ENCODE results near the gene ADGRL2.
"Not testable (repeated sequence)": the region's sequence is repeated elsewhere in the genome, so short reads cannot be mapped to it uniquely, and the experiment has no call there.

ADGRL2 gene

DNA sequence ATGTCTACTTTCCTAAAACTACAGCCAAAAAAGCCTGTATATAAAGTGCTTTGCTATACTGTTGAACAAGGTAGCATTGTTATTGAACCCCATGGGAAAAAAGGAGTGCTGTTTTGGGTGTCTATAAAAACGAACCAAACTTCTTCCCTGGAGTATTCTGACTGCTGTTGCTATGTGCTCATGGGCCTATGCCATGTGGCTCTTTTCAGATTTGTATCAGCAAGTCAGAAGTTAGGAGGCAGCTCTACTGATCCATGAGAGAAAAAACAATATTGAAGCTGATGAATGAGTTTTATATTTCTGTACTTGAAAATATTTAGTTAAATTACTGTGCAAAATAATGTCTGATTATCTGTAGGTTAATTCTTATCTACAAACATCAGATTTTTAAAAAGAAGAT lies 66.5 kb downstream of the ADGRL2 start:
- Histone ChIP-seq H3K9me3 (ENCODE audit: control insufficient read depth, low read length) (no peaks in the 10 kb centered on the region), H2AFZ (ENCODE audit: low read depth, low read length) (no peak overlapping the region), H3K4me1 (ENCODE audit: control insufficient read depth, insufficient read depth, low read depth, low read length) (no peaks in the 10 kb centered on the region), H4K91ac (ENCODE audit: low read length) (no peak overlapping the region), H3K27ac (ENCODE audit: low read length, poor library complexity, severe bottlenecking) (no peak overlapping the region), H3K4ac (ENCODE audit: low read depth in 1 of 2, low read length in 2 of 2) (no peak overlapping the region), H3K9ac (ENCODE audit: low read length) (peak overlapping the region; percentile 18), H3K36me3 (ENCODE audit: control insufficient read depth in 1 of 2, insufficient read depth in 2 of 2, low read depth in 1 of 2, low read length in 2 of 2) (peaks cover 0 to 4% of the 10 kb centered on the region in 2 experiments), H3K4me3 (ENCODE audit: insufficient read depth in 1 of 2, low read depth in 1 of 2, low read length in 2 of 2) (no peak overlapping the region), H3K14ac (ENCODE audit: low read length in 2 of 2) (no peak overlapping the region), H2BK15ac (ENCODE audit: low read depth, poor library complexity, severe bottlenecking) (no peak overlapping the region), H3K23ac (ENCODE audit: low read length in 2 of 2) (no peak overlapping the region), H3K27me3 (ENCODE audit: control insufficient read depth in 1 of 2, insufficient read depth in 1 of 2, low read length in 2 of 2) (no peaks in the 10 kb centered on the region), H2AK5ac (ENCODE audit: low read length, severe bottlenecking) (no peak overlapping the region), H2BK120ac (ENCODE audit: low read depth, low read length) (no peak overlapping the region), H2BK12ac (ENCODE audit: low read length in 2 of 2) (no peak overlapping the region), H3K18ac (ENCODE audit: low read depth in 1 of 2, low read length in 2 of 2) (no peak overlapping the region), H3K79me1 (replicated peaks; ENCODE audit: low read length, poor library complexity, severe bottlenecking) (peaks cover 4% of the 10 kb centered on the region), H4K8ac (ENCODE audit: low read length) (no peak overlapping the region), H2BK5ac (ENCODE audit: low read depth, low read length, poor library complexity, severe bottlenecking) (no peak overlapping the region), H3K4me2 (ENCODE audit: low read length, poor library complexity, severe bottlenecking) (no peak overlapping the region)
- no peak for DNase-seq
- 55% methylated on average over 1 of the region's 1 CpG for WGBS

DNA sequence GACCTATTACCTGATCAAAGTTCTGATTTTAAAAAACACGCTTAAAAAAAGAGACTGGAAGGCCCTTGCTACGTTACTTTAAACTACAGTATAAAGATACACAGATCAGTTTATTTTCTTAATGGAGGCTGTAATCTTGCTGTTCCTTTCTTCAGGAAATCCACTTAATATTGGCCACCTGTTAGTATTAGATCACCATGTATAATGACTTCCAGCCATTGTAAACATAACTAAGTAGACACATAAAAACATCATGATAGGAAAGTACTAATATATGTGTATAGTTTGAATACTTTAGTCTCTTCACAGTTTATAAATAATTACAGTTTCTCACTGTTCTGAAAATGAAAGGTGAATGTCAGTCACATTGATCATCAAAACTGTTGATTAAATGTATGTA lies 68.6 kb downstream of the ADGRL2 start:
- H3K36me3 ChIP-seq (ENCODE audit: control insufficient read depth in 1 of 2, insufficient read depth in 2 of 2, low read depth in 1 of 2, low read length in 2 of 2), result peaks cover 0 to 3% of the 10 kb centered on the region in 2 experiments
- no peak overlapping the region for H2AFZ ChIP-seq (ENCODE audit: low read depth, low read length)
- H3K4ac ChIP-seq (ENCODE audit: low read depth in 1 of 2, low read length in 2 of 2), result no peak overlapping the region
- no peak overlapping the region for H2BK120ac ChIP-seq (ENCODE audit: low read depth, low read length)
- no peaks in the 10 kb centered on the region for H3K27me3 ChIP-seq (ENCODE audit: control insufficient read depth in 1 of 2, insufficient read depth in 1 of 2, low read length in 2 of 2)
- no peak overlapping the region for H3K4me3 ChIP-seq (ENCODE audit: insufficient read depth in 1 of 2, low read depth in 1 of 2, low read length in 2 of 2)
- WGBS, result 100% methylated on average over 1 of the region's 2 CpGs
- no peak overlapping the region for H3K23ac ChIP-seq (ENCODE audit: low read length in 2 of 2)
- H3K27ac ChIP-seq (ENCODE audit: low read length, poor library complexity, severe bottlenecking), result no peak overlapping the region
- DNase-seq, result no peak
- H3K14ac ChIP-seq (ENCODE audit: low read length in 2 of 2), result no peak overlapping the region
- H3K18ac ChIP-seq (ENCODE audit: low read depth in 1 of 2, low read length in 2 of 2), result no peak overlapping the region
- H3K4me1 ChIP-seq (ENCODE audit: control insufficient read depth, insufficient read depth, low read depth, low read length), result no peaks in the 10 kb centered on the region
- H2BK12ac ChIP-seq (ENCODE audit: low read length in 2 of 2), result no peak overlapping the region
- H2BK5ac ChIP-seq (ENCODE audit: low read depth, low read length, poor library complexity, severe bottlenecking), result no peak overlapping the region
- H2AK5ac ChIP-seq (ENCODE audit: low read length, severe bottlenecking), result no peak overlapping the region
- no peak overlapping the region for H2BK15ac ChIP-seq (ENCODE audit: low read depth, poor library complexity, severe bottlenecking)
- H3K9me3 ChIP-seq (ENCODE audit: control insufficient read depth, low read length), result no peaks in the 10 kb centered on the region
- H3K79me1 ChIP-seq (replicated peaks; ENCODE audit: low read length, poor library complexity, severe bottlenecking), result peaks cover 2% of the 10 kb centered on the region
- H4K91ac ChIP-seq (ENCODE audit: low read length), result no peak overlapping the region
- H4K8ac ChIP-seq (ENCODE audit: low read length), result no peak overlapping the region
- no peak overlapping the region for H3K4me2 ChIP-seq (ENCODE audit: low read length, poor library complexity, severe bottlenecking)
- no peak overlapping the region for H3K9ac ChIP-seq (ENCODE audit: low read length)

DNA sequence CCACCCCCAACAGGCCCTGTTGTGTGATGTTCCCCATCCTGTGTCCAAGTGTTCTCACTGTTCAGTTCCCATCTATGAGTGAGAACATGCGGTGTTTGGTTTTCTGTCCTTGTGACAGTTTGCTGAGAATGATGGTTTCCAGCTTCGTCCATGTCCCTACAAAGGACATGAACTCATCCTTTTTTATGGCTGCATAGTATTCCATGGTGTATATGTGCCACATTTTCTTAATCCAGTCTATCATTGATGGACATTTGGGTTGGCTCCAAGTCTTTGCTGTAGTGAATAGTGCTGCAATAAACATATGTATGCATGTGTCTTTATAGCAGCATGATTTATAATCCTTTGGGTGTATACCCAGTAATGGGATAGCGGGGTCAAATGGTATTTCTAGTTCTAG lies 70.4 kb downstream of the ADGRL2 start:
- H3K79me1 ChIP-seq (replicated peaks; ENCODE audit: low read length, poor library complexity, severe bottlenecking); H2AK5ac ChIP-seq (ENCODE audit: low read length, severe bottlenecking); H3K18ac ChIP-seq (ENCODE audit: low read depth in 1 of 2, low read length in 2 of 2); H4K8ac ChIP-seq (ENCODE audit: low read length); H2BK15ac ChIP-seq (ENCODE audit: low read depth, poor library complexity, severe bottlenecking); H3K27ac ChIP-seq (ENCODE audit: low read length, poor library complexity, severe bottlenecking); H3K4me3 ChIP-seq (ENCODE audit: insufficient read depth in 1 of 2, low read depth in 1 of 2, low read length in 2 of 2); H3K36me3 ChIP-seq (ENCODE audit: control insufficient read depth in 1 of 2, insufficient read depth in 2 of 2, low read depth in 1 of 2, low read length in 2 of 2); DNase-seq; H3K23ac ChIP-seq (ENCODE audit: low read length in 2 of 2); H2BK120ac ChIP-seq (ENCODE audit: low read depth, low read length); H3K14ac ChIP-seq (ENCODE audit: low read length in 2 of 2); H4K91ac ChIP-seq (ENCODE audit: low read length); H2BK5ac ChIP-seq (ENCODE audit: low read depth, low read length, poor library complexity, severe bottlenecking); H3K9me3 ChIP-seq (ENCODE audit: control insufficient read depth, low read length); H3K4ac ChIP-seq (ENCODE audit: low read depth in 1 of 2, low read length in 2 of 2); H3K4me1 ChIP-seq (ENCODE audit: control insufficient read depth, insufficient read depth, low read depth, low read length); H3K4me2 ChIP-seq (ENCODE audit: low read length, poor library complexity, severe bottlenecking); H2BK12ac ChIP-seq (ENCODE audit: low read length in 2 of 2); H3K9ac ChIP-seq (ENCODE audit: low read length); H2AFZ ChIP-seq (ENCODE audit: low read depth, low read length); H3K27me3 ChIP-seq (ENCODE audit: control insufficient read depth in 1 of 2, insufficient read depth in 1 of 2, low read length in 2 of 2): not testable (repeated sequence)
- WGBS, result no CpG with 5 or more reads among the region's 3 CpGs

DNA sequence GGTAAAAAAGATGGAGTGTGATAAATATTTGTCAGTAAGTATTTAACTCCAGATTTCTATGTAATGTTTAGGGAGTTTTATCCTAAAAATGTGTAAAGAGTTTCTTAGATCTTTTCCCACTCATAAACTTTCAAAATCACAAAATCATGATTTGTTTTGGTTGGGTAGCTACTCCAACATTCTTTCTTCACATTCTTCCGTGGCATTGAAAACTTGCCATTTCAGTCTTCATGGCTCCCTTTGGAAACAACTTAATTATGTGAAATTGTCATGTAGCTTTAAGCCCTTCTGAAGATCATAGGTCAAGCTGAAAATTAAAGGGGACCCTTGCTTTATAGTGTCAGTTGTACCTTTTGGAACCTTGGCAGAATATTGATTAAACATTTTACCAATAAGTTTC lies 73.2 kb downstream of the ADGRL2 start:
- no peak for DNase-seq
- no peak overlapping the region for H2AFZ ChIP-seq (ENCODE audit: low read depth, low read length)
- WGBS, result 100% methylated on average over 1 of the region's 1 CpG

More for the DNA sequence above, 73.2 kb downstream of the ADGRL2 start:
- Histone ChIP-seq H3K79me1 (replicated peaks; ENCODE audit: low read length, poor library complexity, severe bottlenecking) (peaks cover 6% of the 10 kb centered on the region), H3K4ac (ENCODE audit: low read depth in 1 of 2, low read length in 2 of 2) (no peak overlapping the region), H4K91ac (ENCODE audit: low read length) (no peak overlapping the region), H2BK12ac (ENCODE audit: low read length in 2 of 2) (no peak overlapping the region), H2AK5ac (ENCODE audit: low read length, severe bottlenecking) (no peak overlapping the region), H2BK5ac (ENCODE audit: low read depth, low read length, poor library complexity, severe bottlenecking) (no peak overlapping the region), H2BK15ac (ENCODE audit: low read depth, poor library complexity, severe bottlenecking) (no peak overlapping the region), H3K23ac (ENCODE audit: low read length in 2 of 2) (no peak overlapping the region), H3K27ac (ENCODE audit: low read length, poor library complexity, severe bottlenecking) (no peak overlapping the region), H3K9me3 (ENCODE audit: control insufficient read depth, low read length) (no peaks in the 10 kb centered on the region), H3K4me3 (ENCODE audit: insufficient read depth in 1 of 2, low read depth in 1 of 2, low read length in 2 of 2) (no peak overlapping the region), H3K14ac (ENCODE audit: low read length in 2 of 2) (no peak overlapping the region), H3K9ac (ENCODE audit: low read length) (no peak overlapping the region), H2BK120ac (ENCODE audit: low read depth, low read length) (no peak overlapping the region), H3K4me2 (ENCODE audit: low read length, poor library complexity, severe bottlenecking) (no peak overlapping the region), H4K8ac (ENCODE audit: low read length) (no peak overlapping the region), H3K27me3 (ENCODE audit: control insufficient read depth in 1 of 2, insufficient read depth in 1 of 2, low read length in 2 of 2) (no peaks in the 10 kb centered on the region), H3K36me3 (ENCODE audit: control insufficient read depth in 1 of 2, insufficient read depth in 2 of 2, low read depth in 1 of 2, low read length in 2 of 2) (no peaks in the 10 kb centered on the region), H3K18ac (ENCODE audit: low read depth in 1 of 2, low read length in 2 of 2) (no peak overlapping the region), H3K4me1 (ENCODE audit: control insufficient read depth, insufficient read depth, low read depth, low read length) (no peaks in the 10 kb centered on the region)
